ENCODE results near the gene KIF26B. TPM values are rescaled to one million over a fixed set of nuclear protein-coding genes. Genes with fewer than 3 reads are reported as not detected.

KIF26B gene
- total RNA-seq, 4 donors from 2014 or later: 2.4 to 6.7 (median 6.1) TPM

GRCh38 chr1:245383396-245384330 lies 228.9 kb downstream of the KIF26B start:
- Histone ChIP-seq H3K27ac (no peak overlapping the region), H3K4me1 (no peaks in the 10 kb centered on the region), H3K9me3 (no peaks in the 10 kb centered on the region), H3K36me3 (no peaks in the 10 kb centered on the region), H3K4me3 (replicated peaks in 1 of 3) (no peak overlapping the region), H3K27me3 (no peaks in the 10 kb centered on the region)
- TF ChIP-seq, protein P1, sequence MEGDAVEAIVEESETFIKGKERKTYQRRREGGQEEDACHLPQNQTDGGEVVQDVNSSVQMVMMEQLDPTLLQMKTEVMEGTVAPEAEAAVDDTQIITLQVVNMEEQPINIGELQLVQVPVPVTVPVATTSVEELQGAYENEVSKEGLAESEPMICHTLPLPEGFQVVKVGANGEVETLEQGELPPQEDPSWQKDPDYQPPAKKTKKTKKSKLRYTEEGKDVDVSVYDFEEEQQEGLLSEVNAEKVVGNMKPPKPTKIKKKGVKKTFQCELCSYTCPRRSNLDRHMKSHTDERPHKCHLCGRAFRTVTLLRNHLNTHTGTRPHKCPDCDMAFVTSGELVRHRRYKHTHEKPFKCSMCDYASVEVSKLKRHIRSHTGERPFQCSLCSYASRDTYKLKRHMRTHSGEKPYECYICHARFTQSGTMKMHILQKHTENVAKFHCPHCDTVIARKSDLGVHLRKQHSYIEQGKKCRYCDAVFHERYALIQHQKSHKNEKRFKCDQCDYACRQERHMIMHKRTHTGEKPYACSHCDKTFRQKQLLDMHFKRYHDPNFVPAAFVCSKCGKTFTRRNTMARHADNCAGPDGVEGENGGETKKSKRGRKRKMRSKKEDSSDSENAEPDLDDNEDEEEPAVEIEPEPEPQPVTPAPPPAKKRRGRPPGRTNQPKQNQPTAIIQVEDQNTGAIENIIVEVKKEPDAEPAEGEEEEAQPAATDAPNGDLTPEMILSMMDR (IDR thresholded peaks at IDR 0.05): no peak
- TF ChIP-seq POLR2A (IDR thresholded peaks at IDR 0.05): no peak
- intact Hi-C loops (cut with DNase I): loop anchor here (5.0 kb wide), 1 partner anchor 231 kb away; the partner anchor contains the start of gene KIF26B
- 71 to 76% methylated on average over 13 of the region's 13 CpGs for WGBS, 2 donors
- DNase-seq: no peak

- H3K4me1 ChIP-seq: no peaks in the 10 kb centered on the region
- no peaks in the 10 kb centered on the region for H3K36me3 ChIP-seq
- H3K9me3 ChIP-seq: no peaks in the 10 kb centered on the region
- WGBS, 2 donors: 90 to 92% methylated on average over 11 of the region's 11 CpGs
- no peak overlapping the region for H3K4me3 ChIP-seq (replicated peaks in 1 of 3)
- H3K27ac ChIP-seq: no peak overlapping the region
- no peak for DNase-seq
- intact Hi-C loops (cut with DNase I): no loop called here
- no peak for TF ChIP-seq POLR2A (IDR thresholded peaks at IDR 0.05)
- TF ChIP-seq, protein P1 (IDR thresholded peaks at IDR 0.05): no peak
- H3K27me3 ChIP-seq: no peaks in the 10 kb centered on the region
Measured at GRCh38 chr1:245386297-245386971, 231.6 kb downstream of the KIF26B start.

DNA sequence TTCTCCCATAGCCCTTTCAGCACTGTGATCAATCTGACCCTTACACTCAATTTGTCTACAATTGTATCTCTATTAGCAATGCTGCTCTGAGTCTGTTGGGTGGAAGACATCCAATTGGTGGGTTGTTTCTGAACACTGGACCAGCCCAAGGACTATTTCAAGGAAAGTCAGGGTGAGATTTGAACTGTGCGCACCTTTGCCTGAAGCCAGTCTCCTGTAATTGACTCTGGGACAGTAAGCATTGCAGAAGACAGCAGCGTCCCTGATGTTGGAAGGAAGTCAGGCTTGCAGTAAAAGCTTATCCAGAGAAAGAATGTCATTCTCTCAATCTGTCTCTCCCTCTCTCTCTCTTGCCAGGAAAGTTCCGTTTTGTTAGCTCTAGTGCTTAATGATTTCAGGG lies 233.9 kb downstream of the KIF26B start:
- H3K9me3 ChIP-seq: no peaks in the 10 kb centered on the region
- TF ChIP-seq POLR2A (IDR thresholded peaks at IDR 0.05): no peak
- TF ChIP-seq, protein P1 (IDR thresholded peaks at IDR 0.05): no peak
- H3K27ac ChIP-seq: no peak overlapping the region
- intact Hi-C loops (cut with DNase I): no loop called here
- H3K4me1 ChIP-seq: no peaks in the 10 kb centered on the region
- no peaks in the 10 kb centered on the region for H3K36me3 ChIP-seq
- no peak for DNase-seq
- WGBS, 2 donors: 76 to 82% methylated on average over 3 of the region's 3 CpGs
- H3K27me3 ChIP-seq: no peaks in the 10 kb centered on the region
- no peak overlapping the region for H3K4me3 ChIP-seq (replicated peaks in 1 of 3)

DNA sequence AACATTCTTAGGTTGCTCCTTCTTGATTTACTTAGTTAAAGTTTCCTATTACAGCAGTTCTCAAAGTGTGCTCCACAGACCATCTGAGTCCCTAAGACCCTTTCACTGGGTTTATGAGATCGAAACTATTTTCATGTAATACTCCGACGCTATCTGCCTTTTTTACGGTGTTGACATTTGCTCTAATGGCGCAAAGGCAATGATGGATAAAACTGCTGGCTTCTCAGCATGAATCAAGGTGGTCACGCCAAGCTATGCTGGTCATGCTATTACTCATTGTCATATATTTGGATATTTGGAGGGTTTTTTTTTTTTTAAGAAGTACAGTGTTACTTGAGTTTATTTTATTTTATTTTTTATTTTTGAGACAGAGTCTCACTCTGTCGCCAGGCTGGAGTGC lies 235.1 kb downstream of the KIF26B start:
- H3K27ac ChIP-seq: no peak overlapping the region
- 95 to 98% methylated on average over 7 of the region's 7 CpGs for WGBS, 2 donors

More for the DNA sequence above, 235.1 kb downstream of the KIF26B start:
- DNase-seq: no peak
- no peaks in the 10 kb centered on the region for H3K9me3 ChIP-seq
- H3K27me3 ChIP-seq: no peaks in the 10 kb centered on the region
- TF ChIP-seq POLR2A (IDR thresholded peaks at IDR 0.05): no peak
- TF ChIP-seq, protein P1 (IDR thresholded peaks at IDR 0.05): no peak
- intact Hi-C loops (cut with DNase I): no loop called here
- H3K4me3 ChIP-seq (replicated peaks in 1 of 3): no peak overlapping the region
- H3K4me1 ChIP-seq: no peaks in the 10 kb centered on the region
- no peaks in the 10 kb centered on the region for H3K36me3 ChIP-seq
